ENCODE data around the gene FNDC11. TPM values are rescaled to one million over a fixed set of nuclear protein-coding genes. Genes with fewer than 3 reads are reported as not detected.

Gene FNDC11
- total RNA-seq, 2 experiments from 2014 or later = 0.41 to 3.0 TPM

- H3K4me2 ChIP-seq (ENCODE audit: low read length) = no peak overlapping the region
- POLR2A ChIA-PET = no interaction called here
- TF ChIP-seq EZH2phosphoT487 (IDR thresholded peaks at IDR 0.05; ENCODE audit: borderline replicate concordance, low read depth, low read length) (no peak), CTCF (conservative IDR thresholded peaks at IDR 0.05; ENCODE audit: low read length) (no peak)
- no peak for DNase-seq (ENCODE audit: low spot score)
- no peaks in the 10 kb centered on the region; the same call in 1 of the 2 replicates for H3K79me2 ChIP-seq (ENCODE audit: insufficient read depth, low read depth, low read length)
- intact Hi-C loops (cut with micrococcal nuclease; ENCODE audit: unreplicated experiment) = no loop called here
- no peaks in the 10 kb centered on the region for H4K20me1 ChIP-seq (ENCODE audit: insufficient read depth, low read length)
- no peak overlapping the region for H3K4me3 ChIP-seq (ENCODE audit: low read depth, low read length, poor library complexity, severe bottlenecking)
- no peak overlapping the region for H2AFZ ChIP-seq (ENCODE audit: low read length)
- no TSS peak for BruUV-seq (replicated peaks)
- H3K9me2 ChIP-seq (ENCODE audit: insufficient read depth, low read length) = no peaks in the 10 kb centered on the region
- peaks cover 8% of the 10 kb centered on the region for H3K36me3 ChIP-seq (ENCODE audit: insufficient read depth, low read length)
- H3K27ac ChIP-seq (ENCODE audit: low read depth, low read length, poor library complexity, severe bottlenecking) = no peak overlapping the region
- H3K9me3 ChIP-seq (ENCODE audit: low read length) = no peaks in the 10 kb centered on the region
- CTCF ChIA-PET (ENCODE audit: unreplicated experiment) = no interaction called here
- H3K4me1 ChIP-seq (ENCODE audit: insufficient read depth, low read length, poor library complexity, severe bottlenecking) = peaks cover 11% of the 10 kb centered on the region
Observed at GRCh38 chr20:63517376-63518309, 36.3 kb upstream of the FNDC11 start.

- no peak for TF ChIP-seq CTCF (conservative IDR thresholded peaks at IDR 0.05; ENCODE audit: low read length)
- TF ChIP-seq EZH2phosphoT487 (IDR thresholded peaks at IDR 0.05; ENCODE audit: borderline replicate concordance, low read depth, low read length) = no peak
- BruUV-seq (replicated peaks) = no TSS peak
- CTCF ChIA-PET (ENCODE audit: unreplicated experiment) = no interaction called here
- Histone ChIP-seq H3K36me3 (ENCODE audit: insufficient read depth, low read length) (peaks cover 15% of the 10 kb centered on the region), H4K20me1 (ENCODE audit: insufficient read depth, low read length) (no peaks in the 10 kb centered on the region), H3K4me3 (ENCODE audit: low read depth, low read length, poor library complexity, severe bottlenecking) (no peak overlapping the region), H3K27ac (ENCODE audit: low read depth, low read length, poor library complexity, severe bottlenecking) (no peak overlapping the region), H3K4me1 (ENCODE audit: insufficient read depth, low read length, poor library complexity, severe bottlenecking) (peaks cover 11% of the 10 kb centered on the region), H3K9me2 (ENCODE audit: insufficient read depth, low read length) (no peaks in the 10 kb centered on the region), H2AFZ (ENCODE audit: low read length) (no peak overlapping the region), H3K4me2 (ENCODE audit: low read length) (no peak overlapping the region), H3K9me3 (ENCODE audit: low read length) (peaks cover 5% of the 10 kb centered on the region; the same call in 1 of the 2 replicates), H3K79me2 (ENCODE audit: insufficient read depth, low read depth, low read length) (no peaks in the 10 kb centered on the region; the same call in 1 of the 2 replicates)
- POLR2A ChIA-PET = no interaction called here
- no peak for DNase-seq (ENCODE audit: low spot score)
- intact Hi-C loops (cut with micrococcal nuclease; ENCODE audit: unreplicated experiment) = no loop called here
Observed at GRCh38 chr20:63518351-63518861, 35.6 kb upstream of the FNDC11 start.
